ENCODE data around the gene NEDD4.
"Not testable (repeated sequence)": the region's sequence is repeated elsewhere in the genome, so short reads cannot be mapped to it uniquely, and the experiment has no call there.

Gene NEDD4

DNA sequence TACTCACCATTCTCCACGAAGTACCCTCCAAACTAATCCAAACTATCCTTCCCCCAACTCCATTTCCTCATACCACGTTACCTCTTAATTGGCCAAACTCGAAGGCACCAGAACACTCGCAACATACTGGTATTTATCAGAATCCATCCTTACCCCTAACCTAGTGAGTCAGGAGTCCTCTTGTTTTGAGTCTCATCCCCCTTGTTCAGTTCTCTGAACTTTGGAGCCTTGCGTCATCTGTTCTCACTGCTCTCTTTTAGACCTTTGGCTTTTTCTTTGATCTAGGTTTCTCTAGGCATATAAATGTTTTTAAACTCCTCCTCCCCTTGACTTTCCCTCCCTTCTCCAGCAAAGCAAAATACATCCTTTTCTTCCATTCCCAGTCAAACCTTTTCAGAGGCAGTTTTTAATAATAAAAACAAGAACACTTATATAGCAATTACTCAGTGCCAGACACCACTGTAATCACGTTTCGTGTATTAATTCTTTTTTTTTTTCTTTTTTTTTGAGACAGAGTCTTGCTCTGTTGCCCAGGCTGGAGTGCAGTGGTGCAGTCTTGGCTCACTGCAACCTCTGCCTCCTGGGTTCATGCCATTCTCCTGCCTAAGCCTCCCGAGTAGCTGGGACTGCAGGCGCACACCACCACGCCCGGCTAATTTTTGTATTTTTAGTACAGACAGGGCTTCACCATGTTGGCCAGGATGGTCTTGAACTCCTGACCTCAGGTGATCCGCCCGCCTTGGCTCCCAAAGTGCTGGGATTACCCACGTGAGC, 40.7 kb downstream of the NEDD4 start:
- DNase-seq = not testable (repeated sequence)

- DNase-seq = not testable (repeated sequence)
Observed at GRCh38 chr15:55944606-55945005, 48.8 kb downstream of the NEDD4 start.

DNA sequence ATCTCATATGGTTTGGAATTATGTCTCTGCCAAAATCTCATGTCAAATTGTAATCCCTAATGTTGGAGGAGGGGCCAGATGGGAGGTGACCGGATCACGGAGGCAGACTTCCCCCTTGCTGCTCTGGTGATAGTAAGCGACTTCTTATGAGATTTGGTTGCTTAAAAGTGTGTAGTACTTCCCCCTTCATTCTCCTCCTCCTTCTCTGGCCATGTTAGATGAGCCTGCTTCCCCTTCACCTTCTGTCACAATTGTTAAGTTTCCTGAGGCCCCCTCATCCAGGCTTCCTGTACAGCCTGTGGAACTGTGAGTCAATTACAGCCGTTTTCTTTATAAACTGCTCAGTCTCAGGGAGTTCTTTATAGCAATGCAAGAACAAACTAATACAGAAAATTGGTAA, 51.1 kb downstream of the NEDD4 start:
- DNase-seq = no peak

- no peak for DNase-seq
Observed at GRCh38 chr15:55937040-55937439, 56.4 kb downstream of the NEDD4 start.

GRCh38 chr15:55928955-55929354, 64.5 kb downstream of the NEDD4 start:
- DNase-seq = no peak

DNA sequence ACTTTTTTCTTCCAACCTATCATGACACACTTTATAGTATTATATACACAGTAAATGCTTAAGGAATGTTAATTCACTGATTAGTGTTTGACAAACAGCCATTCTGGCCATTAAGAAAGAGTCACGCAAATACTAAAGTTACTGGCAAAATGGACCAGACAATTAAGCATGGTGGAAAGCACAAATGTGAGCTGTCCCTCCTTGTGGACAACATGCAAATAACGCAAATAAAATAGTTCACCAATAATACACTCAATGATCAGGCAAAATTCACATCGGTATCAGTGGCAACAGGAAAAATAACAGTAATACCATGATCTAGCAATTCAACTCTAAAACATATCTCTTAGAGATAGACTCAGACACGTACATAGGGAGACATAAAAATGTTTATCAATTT, 71.7 kb downstream of the NEDD4 start:
- no peak for DNase-seq

GRCh38 chr15:55917881-55918296, 75.5 kb downstream of the NEDD4 start:
- DNase-seq = peak; percentile 14

- no peak for DNase-seq
Observed at GRCh38 chr15:55916666-55917409, 76.6 kb downstream of the NEDD4 start.

DNA sequence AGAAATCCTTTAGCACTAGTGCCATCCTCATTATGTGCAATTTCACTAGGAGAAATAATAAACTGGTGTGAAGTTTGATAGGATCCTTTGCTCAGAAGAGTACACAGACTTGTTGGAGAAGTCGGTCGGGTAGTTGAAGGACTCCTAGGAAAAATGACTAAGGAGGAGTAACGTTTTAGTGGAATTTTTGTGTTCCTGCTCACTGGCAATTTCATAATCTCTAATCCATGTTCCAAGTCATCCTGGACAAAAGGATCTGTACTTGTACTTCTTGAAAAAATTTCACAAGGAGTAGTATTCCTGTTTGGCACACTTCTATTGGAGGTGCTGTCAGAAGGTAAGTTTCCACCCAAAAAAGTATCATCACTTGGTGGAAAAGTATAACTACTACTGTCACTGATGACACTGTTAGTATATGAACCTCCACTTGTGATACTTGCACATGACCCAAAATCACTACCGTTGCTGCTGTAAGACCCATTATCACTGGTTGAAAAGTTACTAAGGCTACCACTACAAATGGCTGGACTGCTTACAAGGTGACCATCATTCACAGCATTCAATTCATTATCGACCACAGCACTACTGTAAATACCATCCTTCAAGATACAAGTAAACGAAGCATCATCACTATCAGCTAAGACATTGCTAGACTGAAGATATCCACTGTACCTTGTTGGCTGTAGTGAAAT, 77.4 kb downstream of the NEDD4 start:
- DNase-seq = no peak

DNA sequence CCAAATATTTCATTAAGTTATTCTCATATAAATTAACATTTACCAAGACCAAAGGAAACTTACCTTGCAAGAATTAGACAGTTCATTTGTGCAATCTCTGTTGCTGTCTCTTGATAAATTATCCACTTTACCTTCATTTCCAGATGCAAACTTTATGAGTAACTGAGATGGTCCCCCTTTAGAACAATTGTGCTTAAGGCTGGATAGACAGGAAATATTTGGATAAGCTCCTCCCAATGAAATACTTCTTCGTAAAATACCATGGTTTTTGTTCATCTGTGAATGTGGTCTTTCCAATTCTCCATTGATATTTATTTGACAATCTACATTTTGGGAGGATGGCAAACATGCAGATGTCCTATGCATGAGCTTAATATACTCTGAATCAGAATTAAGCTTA, 78.2 kb downstream of the NEDD4 start:
- DNase-seq = no peak

DNA sequence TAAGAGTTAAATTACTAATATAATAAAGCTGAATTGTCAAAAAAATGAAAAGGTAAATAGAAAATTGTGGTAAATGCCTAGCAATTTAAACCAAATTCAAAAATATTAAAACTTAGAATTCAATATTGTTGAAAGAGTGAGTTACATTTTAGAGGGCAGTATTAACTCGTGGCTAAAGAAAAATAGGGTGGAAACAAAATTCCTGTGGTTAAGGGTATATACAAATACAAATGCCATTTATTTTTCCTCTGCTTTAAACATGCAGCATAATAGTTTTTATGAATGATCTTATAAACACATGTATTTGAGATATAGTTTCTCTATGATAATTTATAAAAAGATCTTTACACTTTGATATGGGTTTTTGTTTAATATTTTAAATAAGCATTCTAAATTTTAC, 79.0 kb downstream of the NEDD4 start:
- no peak for DNase-seq

GRCh38 chr15:55912982-55913381, 80.4 kb downstream of the NEDD4 start:
- no peak for DNase-seq

DNA sequence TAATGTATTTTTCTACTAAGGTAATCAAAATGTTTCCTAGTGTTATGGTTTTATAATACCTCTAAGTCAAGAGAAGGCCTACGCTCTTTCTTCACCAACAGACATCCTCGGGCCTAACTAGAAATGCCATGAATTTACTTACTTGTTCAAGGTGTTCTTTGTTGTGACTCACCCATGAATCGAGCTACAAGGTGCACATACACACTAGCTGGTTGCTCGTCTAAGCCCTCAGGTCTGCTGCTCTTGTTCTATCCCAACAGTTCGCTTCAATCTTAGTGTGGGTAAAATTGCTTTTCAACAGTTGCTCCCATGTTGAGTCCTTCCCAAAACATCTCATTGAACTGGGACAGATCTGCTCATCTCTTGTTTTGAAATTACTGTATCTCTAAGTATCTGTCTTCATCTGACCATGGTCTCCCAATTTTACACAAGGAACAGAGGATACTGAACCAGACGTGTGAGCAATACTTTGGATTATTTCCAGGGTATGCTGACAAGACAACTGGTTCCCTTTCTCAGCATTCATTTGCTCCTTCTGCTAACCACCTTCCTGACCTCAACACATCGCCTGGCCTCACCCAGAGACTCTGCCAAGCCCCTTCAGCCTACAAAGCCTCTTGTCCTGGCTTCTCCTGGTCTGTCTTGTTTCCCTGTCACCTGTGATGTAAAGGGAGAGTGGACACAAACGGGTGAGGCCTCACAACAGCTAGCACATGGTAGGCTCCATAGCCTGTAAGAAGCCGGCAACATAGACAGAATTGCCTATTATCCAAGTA, 84.2 kb downstream of the NEDD4 start:
- no peak for DNase-seq

- no peak for DNase-seq
Observed at GRCh38 chr15:55907797-55908196, 85.6 kb downstream of the NEDD4 start.

DNA sequence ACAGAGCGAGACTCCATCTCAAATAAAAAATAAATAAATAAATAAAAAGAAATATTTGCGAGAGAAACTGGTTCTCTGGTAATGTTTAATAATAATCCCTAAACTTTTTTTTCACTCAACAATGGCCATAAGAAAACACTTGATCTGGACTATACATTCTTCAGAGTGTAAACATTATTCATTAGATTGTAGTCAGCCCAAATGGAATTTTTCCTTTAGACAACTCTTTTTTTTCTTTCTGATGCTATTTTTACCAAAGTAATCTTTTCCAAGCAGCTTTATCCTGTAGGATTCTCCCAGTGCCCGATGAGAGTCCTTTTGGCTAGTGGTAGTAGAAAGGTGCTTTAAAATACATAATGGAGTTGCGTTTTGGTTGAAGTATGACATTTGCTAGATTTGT, 90.4 kb downstream of the NEDD4 start:
- no peak for DNase-seq

DNA sequence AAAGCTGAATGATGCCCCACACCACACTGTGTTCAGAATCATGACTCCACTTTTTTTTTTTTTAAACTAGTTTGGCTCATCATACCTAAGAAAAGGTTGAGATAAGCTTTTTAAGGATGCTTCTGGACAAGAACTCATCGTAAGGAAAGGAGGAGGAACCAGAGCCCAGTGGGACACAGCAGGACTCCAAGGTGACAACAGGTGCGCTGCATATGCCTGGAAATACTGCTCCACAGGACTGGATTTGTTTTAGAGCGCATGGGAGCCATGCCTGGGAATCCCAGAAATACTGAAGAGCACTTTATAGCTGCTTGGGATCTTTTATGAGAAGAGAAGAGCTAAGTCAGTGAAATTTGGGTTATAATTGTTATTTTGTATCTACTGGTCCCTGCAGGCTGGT, 93.4 kb downstream of the NEDD4 start:
- DNase-seq = no peak

GRCh38 chr15:55899537-55899936, 93.9 kb downstream of the NEDD4 start:
- DNase-seq = no peak

GRCh38 chr15:55897560-55898336, 95.7 kb downstream of the NEDD4 start:
- DNase-seq = no peak

GRCh38 chr15:55894399-55894965, 98.9 kb downstream of the NEDD4 start:
- no peak for DNase-seq

GRCh38 chr15:55893852-55894251, 99.6 kb downstream of the NEDD4 start:
- no peak for DNase-seq

DNA sequence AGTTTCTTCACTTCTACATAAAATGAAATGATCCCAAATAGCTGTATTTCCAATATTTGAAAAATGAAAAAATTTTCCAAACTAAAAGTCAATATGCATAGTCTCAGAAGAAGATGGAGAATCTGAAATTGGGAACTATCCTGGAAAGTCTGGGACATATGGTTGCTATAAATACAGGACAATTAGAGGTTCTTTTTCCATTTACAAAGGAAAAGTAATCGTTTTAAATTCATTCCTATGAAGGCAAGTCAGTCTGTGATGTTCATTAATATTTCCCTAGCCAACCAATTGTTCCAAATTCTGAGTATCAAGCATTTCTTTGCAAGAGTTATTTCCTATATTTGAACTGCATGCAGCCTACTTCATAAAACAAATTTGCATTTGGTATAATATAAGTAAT, 102.2 kb downstream of the NEDD4 start:
- DNase-seq = no peak

GRCh38 chr15:55884223-55884622, 109.2 kb downstream of the NEDD4 start:
- DNase-seq = no peak
